A549 treated with DMSO at 1 μM for 4 hours (cell line): Measurements from ENCODE around the gene FBXO22. TPM values are rescaled to one million over a fixed set of nuclear protein-coding genes. Genes with fewer than 3 reads are reported as not detected.

Experiments used
- total RNA-seq: library from RNA; stranded (reverse); fragments of 200-300 nt; extraction: Qiagen RNA extraction; gene quantifications from 5 replicates; pipeline ENCODE4 v1.2.3, GENCODE V29; 2022; ENCODE audit warnings: low read depth

Gene FBXO22
- total RNA-seq = 57.8 to 94.2 TPM (median 88.0 TPM) in 5 replicates

DNA sequence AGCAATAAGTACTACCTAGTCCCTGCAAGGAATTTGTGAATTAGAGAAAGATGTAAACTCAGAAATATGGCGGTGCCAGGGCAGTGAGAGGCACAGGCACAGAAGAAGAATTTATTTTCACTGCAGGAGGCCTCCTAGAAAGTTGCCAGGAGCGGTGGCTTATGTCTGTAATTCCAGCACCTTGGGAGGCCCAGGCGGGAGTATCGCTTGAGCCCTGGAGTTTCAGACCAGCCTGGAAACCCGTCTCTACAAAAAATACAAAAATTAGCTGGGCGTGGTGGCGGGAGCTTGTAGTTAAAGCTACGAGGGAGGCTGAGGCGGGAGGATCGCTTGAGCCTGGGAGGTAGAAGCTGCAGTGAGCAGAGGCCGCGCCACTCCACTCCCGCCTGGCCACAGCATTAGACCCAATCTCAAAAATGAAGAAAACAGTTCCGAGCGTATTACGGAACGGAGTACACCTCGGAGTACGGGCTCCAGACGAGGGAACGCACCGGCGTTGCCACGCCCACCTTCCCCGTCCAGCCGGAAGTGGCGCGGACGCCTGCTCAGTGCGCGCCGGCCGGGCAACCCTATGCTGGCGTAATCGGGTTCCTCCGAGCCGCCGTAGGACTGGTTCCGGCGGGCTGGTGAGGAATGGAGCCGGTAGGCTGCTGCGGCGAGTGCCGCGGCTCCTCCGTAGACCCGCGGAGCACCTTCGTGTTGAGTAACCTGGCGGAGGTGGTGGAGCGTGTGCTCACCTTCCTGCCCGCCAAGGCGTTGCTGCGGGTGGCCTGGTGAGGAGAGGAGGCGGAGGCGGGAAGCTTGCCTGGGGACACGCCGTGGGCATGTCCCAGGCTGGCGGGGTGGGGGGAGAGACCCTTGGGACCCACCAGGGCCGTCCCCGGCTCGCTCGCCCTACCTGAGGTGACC lies at the start of gene FBXO22:
Gene FBXO22, plus strand, starts transcription at position 548 of the 909 bp plus-strand sequence. Its CDS starts 86 bp downstream, at position 634.

Other genes starting within 250 kb of the FBXO22 start
- gene CSPG4, start 191.0 kb upstream of the FBXO22 start, total RNA-seq = 0.08 to 0.13 TPM (median 0.11 TPM) in 5 replicates
- gene UBE2Q2, start 60.4 kb upstream of the FBXO22 start, total RNA-seq = 33.6 to 45.6 TPM (median 38.1 TPM) in 5 replicates
- 0.81 to 2.6 TPM (median 1.1 TPM) in 5 replicates for gene NRG4, start 108.5 kb downstream of the FBXO22 start, total RNA-seq
- gene TMEM266, start 156.1 kb downstream of the FBXO22 start, total RNA-seq = 0.05 to 0.11 TPM (median 0.07 TPM) in 5 replicates